Measurements from ENCODE around the gene TOR1AIP2. TPM values are rescaled to one million over a fixed set of nuclear protein-coding genes. Genes with fewer than 3 reads are reported as not detected.

The TOR1AIP2 gene
- 79.9 and 80.6 TPM in 2 replicates for total RNA-seq (2014; rRNA removed; shearing (Covaris generic))

- peak; percentile 87 for DNase-seq (ENCODE audit: low read depth)
Observed at GRCh38 chr1:179877586-179878265, at the start of gene TOR1AIP2. TSS of gene TOR1AIP2 (minus strand) at chr1:179877803. CDS start at chr1:179852665, 25,138 bp downstream.

DNA sequence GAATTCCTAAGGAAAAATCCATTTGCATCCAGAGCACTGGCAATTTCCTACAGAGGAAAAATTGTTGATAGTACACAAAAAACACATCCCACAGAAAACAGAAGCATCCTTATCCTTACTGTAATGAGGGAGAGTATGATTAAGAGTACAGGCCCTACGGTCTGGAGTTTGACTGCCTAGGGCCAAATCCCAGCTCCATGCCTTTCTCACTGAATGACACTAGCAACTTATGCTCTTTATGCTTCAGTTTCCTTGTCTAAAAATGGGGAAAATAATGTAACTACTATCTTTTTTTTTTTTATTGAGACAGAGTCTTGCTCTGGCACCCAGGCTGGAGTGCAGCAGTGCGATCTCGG, 49.2 kb upstream of the TOR1AIP2 start:
- DNase-seq (ENCODE audit: low read depth), result no peak

DNA sequence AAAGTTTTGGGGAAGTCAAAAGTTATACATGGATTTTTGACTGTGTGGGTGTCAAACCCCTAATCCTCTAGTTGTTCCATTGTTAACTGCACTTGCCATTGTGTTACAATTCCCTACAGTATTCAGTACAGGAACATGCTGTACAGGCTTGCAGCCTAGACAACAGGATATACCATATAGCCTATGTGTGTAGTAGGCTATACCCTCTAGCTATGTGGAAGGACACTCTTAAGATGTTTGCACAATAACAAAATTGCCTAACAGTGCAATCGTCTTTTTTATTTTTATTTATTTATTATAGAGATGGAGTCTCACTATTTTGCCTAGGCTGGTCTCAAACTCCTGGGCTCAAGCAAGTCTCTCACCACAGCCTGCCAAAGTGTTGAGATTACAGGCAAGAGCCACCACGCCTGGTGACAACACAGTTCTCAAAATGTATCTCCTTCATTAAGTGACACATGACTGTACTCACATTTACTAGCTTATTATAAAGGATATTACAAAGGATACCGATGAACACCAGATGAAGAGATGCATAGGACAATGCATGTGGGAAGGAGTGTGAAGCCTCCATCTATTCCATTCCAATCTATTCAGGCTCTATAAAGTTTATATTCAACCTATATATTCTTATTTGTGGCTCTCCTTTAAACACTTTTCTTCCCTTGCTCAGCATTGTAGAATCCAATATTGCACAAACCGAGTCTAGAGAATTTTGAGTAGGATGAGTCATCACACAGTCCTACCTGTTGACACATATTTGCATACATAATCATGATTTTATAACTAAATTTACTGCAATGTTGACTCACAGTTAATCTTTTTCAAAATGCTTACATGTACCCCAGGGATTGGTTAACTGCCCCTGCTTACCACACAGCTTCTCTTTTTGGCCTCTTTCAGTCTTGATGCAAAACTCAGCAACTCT, 48.6 kb upstream of the TOR1AIP2 start:
- DNase-seq (ENCODE audit: low read depth), result peak; percentile 6

DNA sequence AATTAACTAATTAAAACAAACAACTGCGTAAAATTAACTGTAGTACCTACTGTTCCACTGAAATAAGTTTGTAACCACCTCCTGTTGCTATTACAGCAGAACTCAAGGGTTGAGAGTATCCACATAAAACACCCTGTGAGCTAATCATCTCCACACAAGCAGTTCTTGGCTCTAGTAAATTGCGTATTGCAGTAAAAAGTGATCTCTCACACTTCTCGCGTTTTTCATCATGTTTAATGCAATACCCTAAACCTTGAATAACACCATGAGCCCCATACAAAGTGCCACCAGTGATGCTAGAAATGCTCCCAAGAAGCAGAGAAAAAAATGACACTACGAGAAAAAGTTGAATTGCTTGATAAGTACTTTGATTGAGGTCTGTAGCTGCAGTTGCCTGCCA, 47.7 kb upstream of the TOR1AIP2 start:
- no peak for DNase-seq (ENCODE audit: low read depth)

DNA sequence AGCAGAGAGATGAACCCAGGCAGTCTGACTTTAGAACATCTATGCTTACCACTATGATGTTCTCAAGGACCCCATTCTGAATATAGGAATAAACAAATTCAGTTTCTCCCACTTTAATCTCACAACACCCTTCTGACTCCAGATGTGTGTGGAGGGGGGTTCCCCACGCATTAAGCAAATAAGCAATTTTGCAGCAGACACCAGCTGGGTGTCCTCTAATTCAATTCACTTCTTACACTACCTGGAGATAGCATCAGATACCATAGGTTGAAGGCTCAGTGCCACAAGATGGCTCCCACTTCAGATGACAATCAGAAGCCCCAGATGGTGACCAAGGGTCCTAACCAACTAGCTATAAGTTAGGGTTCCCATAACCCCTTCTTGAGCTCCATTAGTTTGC, 46.7 kb upstream of the TOR1AIP2 start:
- DNase-seq (ENCODE audit: low read depth), result no peak

DNA sequence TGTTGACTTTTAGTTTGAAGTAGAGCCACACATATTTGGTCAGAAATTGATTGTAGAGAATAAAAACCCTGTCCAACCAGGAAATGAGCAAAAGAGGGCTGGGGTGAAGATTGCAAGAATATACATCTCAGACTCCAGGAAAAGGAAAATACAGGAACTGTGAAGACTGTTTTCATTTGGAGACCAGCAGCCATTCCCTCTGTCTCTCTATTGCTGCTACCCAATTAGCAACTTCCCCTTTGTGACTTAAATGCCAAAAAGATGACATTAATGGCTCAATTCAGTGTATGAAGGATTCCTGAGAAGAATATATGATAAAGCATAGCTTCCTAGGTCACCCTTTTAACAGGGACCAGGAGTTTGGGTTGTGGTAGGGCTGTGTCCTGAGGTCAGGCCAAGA, 45.4 kb upstream of the TOR1AIP2 start:
- DNase-seq (ENCODE audit: low read depth), result no peak

DNA sequence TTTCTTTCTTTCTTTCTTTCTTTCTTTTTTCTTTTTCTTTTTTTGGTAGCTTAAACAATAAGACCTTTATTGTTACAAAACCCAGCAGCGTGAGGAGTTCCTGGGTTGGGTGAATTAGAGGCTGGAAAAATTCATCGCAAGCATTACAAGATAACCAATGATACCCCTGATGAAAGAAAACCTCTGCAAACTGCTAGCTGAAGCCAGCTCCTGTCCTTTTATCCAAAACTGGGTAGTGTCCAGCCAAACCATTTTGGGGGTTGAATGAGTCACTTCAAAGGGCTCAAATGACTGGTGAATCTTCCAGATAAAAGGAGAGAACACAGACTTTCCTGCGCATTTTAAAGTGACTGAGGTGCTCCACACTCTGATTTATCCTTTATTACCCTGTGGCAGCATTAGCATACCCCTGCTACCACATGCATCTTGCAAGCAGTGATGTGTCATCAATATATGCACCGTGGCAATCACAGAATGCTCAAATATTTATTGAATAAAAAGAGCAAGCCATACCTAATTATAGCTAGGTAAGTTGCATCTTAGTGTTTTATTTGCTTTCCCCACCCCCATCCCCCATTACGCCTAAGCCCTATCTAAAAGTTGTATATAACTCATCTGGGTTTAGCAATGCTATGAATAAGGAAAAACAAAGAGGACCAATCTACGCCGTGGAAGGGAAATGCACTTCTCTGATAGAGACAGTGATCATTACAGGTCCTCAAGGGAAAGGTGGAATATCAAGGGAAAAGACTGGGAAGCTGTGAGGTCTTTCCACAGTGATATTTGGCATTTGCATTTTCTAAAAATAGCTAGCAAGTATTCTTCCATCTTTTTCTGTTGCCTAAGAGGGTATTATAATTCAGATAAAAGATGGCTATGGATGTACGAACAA, 44.6 kb upstream of the TOR1AIP2 start:
- DNase-seq (ENCODE audit: low read depth), result no peak

DNA sequence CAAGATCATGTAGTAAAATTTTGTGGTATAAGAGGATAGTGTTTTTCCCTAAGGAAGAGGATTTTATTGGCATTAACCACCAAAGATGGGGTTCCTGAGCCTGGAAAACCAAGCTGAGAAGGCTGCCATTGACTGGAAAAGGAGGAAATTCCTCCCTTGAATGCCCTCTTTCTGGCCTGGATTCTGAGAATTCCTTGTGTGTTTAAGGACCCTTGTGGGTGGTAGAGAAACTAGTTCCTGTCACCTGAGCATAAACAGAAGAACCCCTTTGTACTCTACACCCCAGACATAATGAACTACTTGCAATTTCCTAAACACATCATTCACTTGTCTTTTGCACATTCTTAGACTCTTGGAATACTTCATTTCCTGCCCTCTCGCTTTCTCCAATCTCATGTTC, 43.9 kb upstream of the TOR1AIP2 start:
- DNase-seq (ENCODE audit: low read depth), result no peak

- no peak for DNase-seq (ENCODE audit: low read depth)
Observed at GRCh38 chr1:179917601-179918429, 40.2 kb upstream of the TOR1AIP2 start.

DNA sequence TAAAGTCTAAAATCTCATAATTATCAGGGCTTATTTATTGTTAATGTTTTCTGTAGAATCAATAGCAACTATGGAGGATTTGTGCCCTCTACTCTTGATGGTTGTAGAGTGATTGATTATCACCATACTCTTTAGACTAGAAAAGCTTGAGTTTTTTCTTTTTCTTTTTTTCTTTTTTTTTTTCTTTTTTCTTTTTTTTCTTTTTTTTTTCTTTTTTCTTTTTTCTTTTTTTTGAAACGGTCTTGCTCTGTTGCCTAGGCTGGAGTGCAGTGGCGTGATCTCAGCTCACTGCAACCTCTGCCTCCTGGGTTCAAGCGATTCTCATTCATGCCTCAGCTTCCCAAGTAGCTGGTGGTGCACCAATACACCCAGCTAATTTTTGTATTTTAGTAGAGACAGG, 34.2 kb upstream of the TOR1AIP2 start:
- DNase-seq (ENCODE audit: low read depth), result no peak

- DNase-seq (ENCODE audit: low read depth), result no peak
Observed at GRCh38 chr1:179910934-179911333, 33.3 kb upstream of the TOR1AIP2 start.

DNA sequence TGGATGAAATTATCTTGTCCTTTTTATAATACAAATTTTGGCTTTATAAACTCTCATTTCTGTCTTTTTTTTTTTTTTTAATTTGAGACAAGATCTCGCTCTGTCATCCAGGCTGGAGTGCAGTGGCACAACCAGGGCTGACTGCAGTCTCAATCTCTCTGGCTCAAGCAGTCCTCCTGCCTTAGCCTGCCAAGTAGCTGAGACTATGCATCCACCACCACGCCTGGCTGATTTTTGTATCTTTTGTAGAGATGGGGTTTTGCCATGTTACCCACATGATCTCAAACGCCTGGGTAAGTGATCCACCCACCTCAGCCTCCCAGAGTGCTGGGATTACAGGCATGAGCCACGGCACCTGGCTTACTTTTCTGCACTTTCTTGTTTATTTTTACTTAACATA, 12.0 kb upstream of the TOR1AIP2 start:
- no peak for DNase-seq (ENCODE audit: low read depth)

DNA sequence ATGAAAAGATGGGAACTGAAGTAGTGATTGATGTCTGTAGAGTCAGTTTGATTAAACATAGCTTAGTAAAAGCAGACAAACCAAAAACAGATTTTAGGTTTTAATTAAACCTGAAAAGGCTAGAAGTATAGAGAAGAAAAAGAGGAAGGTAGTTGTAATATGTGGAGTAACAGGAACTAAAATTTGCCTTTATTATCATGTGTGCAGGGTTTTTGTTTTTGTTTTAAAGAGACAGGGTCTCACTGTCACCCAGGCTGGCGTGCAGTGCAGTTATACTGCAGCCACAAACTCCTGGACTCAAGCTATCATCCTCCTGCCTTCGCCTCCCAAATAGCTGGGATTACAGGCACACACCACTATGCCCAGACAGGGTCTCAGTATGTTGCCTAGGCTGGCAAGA, 10.5 kb upstream of the TOR1AIP2 start:
- no peak for DNase-seq (ENCODE audit: low read depth)

GRCh38 chr1:179883745-179884138, 6.1 kb upstream of the TOR1AIP2 start:
- DNase-seq (ENCODE audit: low read depth), result peak; percentile 51

GRCh38 chr1:179883040-179883744, 5.6 kb upstream of the TOR1AIP2 start:
- no peak for DNase-seq (ENCODE audit: low read depth)

DNA sequence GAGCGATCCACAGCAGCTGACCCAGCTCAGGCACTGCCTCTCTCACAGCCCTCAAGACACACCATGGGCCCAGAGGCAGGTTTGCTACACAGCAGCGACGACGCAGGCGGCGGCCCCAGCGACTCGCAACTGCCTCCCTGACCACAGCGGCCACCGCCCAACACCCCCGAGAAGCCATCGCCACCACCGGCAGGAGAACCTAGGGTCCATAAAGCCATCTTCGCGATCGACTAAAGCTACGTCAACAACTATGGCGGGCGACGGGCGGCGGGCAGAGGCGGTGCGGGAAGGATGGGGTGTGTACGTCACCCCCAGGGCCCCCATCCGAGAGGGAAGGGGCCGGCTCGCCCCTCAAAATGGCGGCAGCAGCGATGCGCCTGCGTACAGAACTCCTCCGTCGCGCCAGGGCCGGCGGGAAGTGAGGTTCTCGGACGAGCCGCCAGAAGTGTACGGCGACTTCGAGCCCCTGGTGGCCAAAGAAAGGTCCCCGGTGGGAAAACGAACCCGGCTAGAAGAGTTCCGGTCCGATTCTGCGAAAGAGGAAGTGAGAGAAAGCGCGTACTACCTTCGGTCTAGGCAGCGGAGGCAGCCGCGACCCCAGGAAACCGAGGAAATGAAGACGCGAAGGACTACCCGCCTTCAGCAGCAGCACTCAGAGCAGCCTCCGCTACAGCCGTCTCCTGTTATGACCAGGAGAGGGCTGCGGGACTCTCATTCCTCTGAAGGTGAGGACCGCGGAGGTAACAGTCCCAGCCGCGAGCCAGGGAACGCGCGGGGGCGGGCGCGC, 4.8 kb upstream of the TOR1AIP2 start, which contains the start of gene TOR1AIP1:
Gene TOR1AIP1 (plus strand): TSS at position 33 of the 787 bp plus-strand sequence. CDS start 218 bp downstream, at position 251.
- DNase-seq (ENCODE audit: low read depth), result peak; percentile 99

DNA sequence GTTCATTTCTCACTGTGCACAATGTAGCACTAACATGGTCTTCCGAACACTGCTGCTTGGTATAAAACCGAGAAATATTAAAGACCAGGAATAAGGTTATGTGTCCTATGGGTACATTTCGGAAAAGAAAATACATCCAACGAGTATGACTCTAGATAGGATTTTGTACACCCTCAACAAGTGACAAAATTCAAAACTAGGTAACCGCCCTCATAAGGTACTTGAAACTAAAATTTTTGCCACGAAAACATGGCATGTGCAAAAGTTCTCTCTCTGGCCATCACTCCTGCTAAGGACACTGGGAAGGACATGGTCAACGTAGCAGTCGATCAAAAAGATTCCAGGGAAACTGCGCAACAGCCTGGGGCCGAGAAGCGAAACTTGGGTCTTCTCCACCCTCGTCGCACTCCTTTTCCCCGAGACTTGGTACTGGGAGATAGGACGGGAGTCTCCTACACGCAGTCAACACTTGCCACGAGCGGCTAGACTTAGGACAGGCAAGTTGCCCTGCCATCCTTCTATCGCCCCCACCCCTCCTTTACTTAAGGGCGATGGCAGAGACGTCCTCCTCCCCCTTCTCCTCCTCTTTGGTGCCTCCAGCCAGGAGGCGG, 4.1 kb upstream of the TOR1AIP2 start:
- no peak for DNase-seq (ENCODE audit: low read depth)

DNA sequence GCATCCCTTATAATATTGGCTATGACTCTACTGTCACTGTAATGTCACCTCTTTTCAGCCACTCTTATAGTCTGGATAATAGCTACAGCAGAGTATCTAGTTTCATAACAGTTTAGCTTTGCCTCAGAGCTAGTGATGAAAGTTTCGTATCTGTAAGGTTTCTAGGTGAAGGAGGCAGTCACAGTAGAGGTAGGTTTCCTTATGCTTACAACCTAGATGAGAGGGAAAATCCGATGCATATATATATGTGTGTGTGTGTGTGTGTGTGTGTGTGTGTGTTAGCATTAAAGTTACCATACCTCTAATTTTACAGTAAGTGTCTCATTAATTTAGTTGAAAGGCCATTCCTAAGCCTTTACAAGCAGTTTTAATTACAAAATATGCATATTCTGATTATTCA, 2.2 kb upstream of the TOR1AIP2 start:
- no peak for DNase-seq (ENCODE audit: low read depth)

DNA sequence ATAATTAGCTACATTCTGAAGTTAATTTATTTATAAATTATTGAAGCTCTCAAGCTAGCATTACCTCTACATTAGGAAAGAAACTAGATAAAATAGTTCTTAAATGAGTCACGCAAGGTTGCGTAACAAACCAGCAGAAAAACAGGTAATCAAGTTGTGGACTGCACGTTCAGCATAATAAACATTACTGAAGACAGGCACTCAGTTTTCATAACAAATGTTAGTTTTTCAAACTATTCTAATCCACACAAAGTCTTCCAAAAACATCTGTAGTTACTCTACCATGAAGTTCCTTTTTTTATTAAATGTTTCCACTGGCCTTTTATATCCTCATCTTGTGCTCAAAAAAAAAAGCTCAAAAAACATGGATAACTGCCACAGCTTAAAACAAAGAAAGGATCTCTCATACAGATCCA, 1.3 kb downstream of the TOR1AIP2 start:
- DNase-seq (ENCODE audit: low read depth), result peak; percentile 21
